ENCODE data around the gene CTNNBL1. TPM values are rescaled to one million over a fixed set of nuclear protein-coding genes. Genes with fewer than 3 reads are reported as not detected.

Gene CTNNBL1
- total RNA-seq, 2 donors from 2014 or later = 59.0 to 91.3 TPM

DNA sequence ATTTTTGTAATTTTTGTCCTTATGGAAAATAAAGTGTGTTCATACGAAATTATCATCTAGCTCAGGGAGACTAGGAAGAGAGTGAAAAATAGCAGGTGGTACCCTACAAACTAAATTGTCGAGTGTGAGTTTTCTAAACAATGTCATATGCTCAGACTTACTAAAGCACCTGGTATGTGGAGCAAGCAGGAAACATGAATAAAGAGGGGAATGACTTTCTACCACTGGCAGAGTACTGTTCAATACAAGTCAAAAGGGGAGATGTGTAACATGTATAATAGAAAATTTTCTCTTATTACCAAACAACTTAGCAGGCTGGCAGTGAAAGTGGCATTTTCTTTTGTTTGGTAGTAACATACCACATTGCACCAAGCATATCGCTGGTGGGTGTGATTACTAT is 36.1 kb downstream of the CTNNBL1 start:
- Mint-ChIP-seq H3K4me3 (no peak overlapping the region), H3K36me3 (ENCODE audit: low read depth) (peaks cover 36% of the 10 kb centered on the region), H3K9me3 (no peaks in the 10 kb centered on the region), H3K27me3 (no peaks in the 10 kb centered on the region), H3K4me1 (peaks cover 18% of the 10 kb centered on the region), H3K27ac (peak overlapping the region; percentile 21)
- ATAC-seq (replicated peaks) = no peak

DNA sequence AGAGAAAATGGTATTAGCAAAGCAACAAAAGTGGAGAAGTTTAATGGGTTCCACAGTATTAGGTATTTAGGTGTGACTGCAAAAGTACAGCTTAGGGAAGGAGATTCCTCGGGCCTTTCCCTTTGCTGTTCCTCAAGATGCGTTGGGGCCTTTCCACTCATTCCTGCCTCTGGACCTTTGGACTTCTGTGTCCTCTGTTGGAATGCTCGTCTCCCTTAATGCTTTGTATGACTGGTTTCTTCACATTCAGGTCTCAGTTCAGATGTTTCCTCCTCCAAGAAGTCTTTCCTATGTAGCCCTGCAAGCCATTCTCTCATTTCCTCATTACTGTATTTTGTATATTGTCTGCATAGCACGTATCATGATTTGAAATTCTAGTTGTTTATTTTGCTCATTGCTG is 39.6 kb downstream of the CTNNBL1 start:
- Mint-ChIP-seq H3K36me3 (ENCODE audit: low read depth) (peaks cover 70% of the 10 kb centered on the region), H3K9me3 (no peaks in the 10 kb centered on the region), H3K27me3 (no peaks in the 10 kb centered on the region), H3K4me1 (peaks cover 24% of the 10 kb centered on the region), H3K27ac (no peak overlapping the region), H3K4me3 (no peak overlapping the region)
- no peak for ATAC-seq (replicated peaks)

DNA sequence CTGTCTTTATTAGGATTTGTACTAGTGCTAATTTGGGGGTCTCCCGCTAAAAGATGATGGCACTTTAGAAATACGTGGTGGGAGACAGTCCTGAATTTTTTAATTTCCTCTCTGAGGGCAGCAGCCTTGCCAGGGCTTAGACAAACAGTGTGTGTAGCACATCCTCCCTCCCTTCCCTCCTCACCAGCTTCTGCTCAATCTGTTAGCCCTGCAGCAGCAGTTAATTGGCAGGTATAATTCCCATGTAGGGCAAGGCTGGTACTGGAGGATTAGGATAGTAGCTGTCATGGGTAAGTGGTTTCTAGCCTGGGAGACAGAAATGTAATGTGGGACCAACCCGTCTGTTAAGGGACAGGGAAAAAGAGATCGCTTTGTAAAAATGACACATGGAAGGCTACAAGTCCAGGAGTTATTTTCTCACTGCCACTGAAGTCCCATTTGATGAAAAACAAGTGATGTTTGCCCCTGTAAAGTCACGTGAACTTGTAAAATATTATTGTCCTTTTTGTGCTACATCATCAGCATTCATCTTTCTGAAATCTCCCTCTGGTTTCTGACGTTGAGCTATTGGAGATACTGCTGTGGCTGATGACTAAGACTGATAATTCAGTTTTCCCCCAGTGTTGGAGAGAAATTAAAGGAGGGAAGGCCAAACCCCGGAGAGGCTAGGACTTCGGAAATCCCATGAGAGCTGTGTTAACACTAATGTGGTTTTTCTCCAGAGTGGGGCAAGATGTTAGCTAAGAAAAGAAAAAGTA is 40.6 kb downstream of the CTNNBL1 start:
- H3K9me3 Mint-ChIP-seq = no peaks in the 10 kb centered on the region
- peak overlapping the region; percentile 53 for H3K27ac Mint-ChIP-seq
- H3K4me1 Mint-ChIP-seq = peaks cover 24% of the 10 kb centered on the region
- no peak overlapping the region for H3K4me3 Mint-ChIP-seq
- peak; percentile 90 for ATAC-seq (replicated peaks)
- peaks cover 79% of the 10 kb centered on the region for H3K36me3 Mint-ChIP-seq (ENCODE audit: low read depth)
- no peaks in the 10 kb centered on the region for H3K27me3 Mint-ChIP-seq

DNA sequence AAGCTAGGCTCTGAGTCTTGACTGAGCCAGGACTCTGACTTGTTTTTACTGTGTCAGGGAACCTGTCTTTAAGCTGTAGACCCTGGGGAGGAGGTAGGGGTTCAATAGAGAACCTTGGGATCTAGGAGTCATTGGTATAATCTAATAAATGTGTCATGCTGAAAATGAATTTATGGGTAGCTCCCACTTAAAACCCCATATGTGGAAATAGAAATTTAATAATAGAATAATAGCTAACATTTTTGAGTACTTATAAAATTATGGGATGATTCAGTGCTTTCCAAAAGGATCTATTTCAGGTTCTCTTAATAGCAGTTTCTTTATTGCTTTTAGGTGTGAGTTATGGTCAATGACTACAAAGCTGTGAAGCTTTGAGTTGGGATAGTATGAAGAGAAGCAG is 41.7 kb downstream of the CTNNBL1 start:
- Mint-ChIP-seq H3K27ac (no peak overlapping the region), H3K36me3 (ENCODE audit: low read depth) (peaks cover 90% of the 10 kb centered on the region), H3K9me3 (no peaks in the 10 kb centered on the region), H3K4me3 (no peak overlapping the region), H3K27me3 (no peaks in the 10 kb centered on the region), H3K4me1 (peaks cover 19% of the 10 kb centered on the region)
- ATAC-seq (replicated peaks) = no peak

DNA sequence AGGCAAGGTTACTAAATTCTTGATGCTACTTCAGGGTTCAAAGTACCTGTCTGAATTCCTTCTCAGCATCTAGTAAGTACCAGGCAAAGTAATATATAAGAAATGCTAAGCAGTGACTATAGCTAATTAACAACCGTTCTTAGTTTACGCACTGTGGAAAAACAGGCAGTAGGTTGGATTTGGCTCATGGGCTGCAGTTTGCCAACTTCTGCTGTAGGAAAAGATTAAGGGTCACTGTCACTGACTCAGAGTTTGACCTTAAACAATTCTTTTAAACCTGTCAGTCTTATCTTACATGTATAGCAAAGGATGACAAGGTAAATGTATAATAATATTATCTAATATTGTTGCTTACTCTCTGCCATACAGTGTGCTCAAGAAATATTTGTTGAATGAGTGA is 42.3 kb downstream of the CTNNBL1 start:
- no peak for ATAC-seq (replicated peaks)
- H3K4me1 Mint-ChIP-seq = peaks cover 19% of the 10 kb centered on the region
- peaks cover 95% of the 10 kb centered on the region for H3K36me3 Mint-ChIP-seq (ENCODE audit: low read depth)
- H3K27ac Mint-ChIP-seq = no peak overlapping the region
- no peak overlapping the region for H3K4me3 Mint-ChIP-seq
- H3K27me3 Mint-ChIP-seq = no peaks in the 10 kb centered on the region
- H3K9me3 Mint-ChIP-seq = no peaks in the 10 kb centered on the region

DNA sequence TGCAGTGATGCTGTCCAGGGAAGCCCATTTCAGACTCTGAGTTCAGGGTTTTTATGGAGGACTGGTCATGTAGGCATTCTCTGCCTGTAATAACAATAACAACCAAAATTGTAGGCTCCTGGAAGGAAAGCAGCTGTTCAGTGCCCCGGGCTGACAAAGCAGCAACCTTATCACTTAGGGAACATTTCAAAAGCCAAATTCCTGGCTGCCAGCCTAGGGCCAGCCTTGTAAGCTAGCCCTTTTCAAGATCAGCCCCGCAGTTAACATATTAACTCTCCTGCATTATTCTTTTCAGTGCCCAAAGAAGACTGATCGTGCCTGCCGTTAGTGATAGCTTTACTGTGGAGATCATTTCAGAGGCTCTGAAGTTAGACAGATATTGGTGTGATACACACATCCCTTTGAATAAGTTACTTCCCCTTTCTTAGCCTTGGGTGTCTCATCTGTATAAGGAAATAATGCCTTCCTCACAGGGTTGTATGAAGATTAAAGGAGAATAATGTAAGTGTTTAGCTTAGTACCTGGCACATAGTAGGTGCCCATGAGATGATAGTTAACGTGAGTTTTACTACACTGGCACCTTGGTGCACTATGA is 44.1 kb downstream of the CTNNBL1 start:
- Mint-ChIP-seq H3K4me1 (peaks cover 19% of the 10 kb centered on the region), H3K9me3 (no peaks in the 10 kb centered on the region), H3K4me3 (no peak overlapping the region), H3K36me3 (ENCODE audit: low read depth) (peaks cover 80% of the 10 kb centered on the region), H3K27me3 (no peaks in the 10 kb centered on the region), H3K27ac (no peak overlapping the region)
- no peak for ATAC-seq (replicated peaks)

DNA sequence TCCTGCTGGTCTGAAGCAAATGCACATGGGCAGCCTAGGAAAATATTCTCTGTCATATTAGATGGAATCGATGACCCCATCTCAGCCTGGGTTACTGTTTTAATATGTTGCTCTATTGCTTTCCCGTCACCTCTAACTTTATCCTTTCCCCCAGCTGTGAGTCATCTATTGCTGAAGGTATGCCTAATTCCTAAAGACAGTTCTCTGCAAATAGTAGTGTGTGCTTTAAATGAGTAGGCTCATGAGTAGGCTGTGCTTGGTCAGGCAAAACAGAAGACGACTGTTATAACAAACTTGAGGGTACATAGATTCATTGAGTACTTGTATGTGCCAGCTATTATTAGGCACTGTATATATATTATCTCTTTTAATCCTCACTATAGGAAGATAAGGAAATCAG is 47.2 kb downstream of the CTNNBL1 start:
- Mint-ChIP-seq H3K4me1 (peaks cover 6% of the 10 kb centered on the region), H3K27ac (no peak overlapping the region), H3K27me3 (no peaks in the 10 kb centered on the region), H3K36me3 (ENCODE audit: low read depth) (peaks cover 66% of the 10 kb centered on the region), H3K9me3 (no peaks in the 10 kb centered on the region), H3K4me3 (no peak overlapping the region)
- ATAC-seq (replicated peaks) = peak; percentile 23

DNA sequence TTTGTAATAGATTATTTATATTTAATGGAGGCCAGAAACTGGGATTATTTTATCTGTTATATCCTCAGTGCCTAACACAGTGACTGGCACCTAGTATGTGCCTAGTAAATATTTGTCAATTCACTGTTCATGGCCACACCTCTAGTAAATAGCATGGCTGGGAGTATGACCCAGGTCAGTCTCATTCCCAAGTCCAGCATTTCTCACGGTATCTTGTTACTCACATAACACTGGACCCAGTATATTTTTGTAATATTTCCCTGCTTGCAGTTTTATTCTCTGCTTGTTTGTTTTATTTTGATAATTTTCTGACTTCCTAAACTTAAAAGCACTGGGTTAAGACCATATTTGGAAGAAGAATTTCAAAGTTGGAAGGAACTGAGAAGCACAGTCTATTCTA is 47.7 kb downstream of the CTNNBL1 start:
- no peaks in the 10 kb centered on the region for H3K9me3 Mint-ChIP-seq
- H3K27ac Mint-ChIP-seq = no peak overlapping the region
- peaks cover 66% of the 10 kb centered on the region for H3K36me3 Mint-ChIP-seq (ENCODE audit: low read depth)
- peaks cover 6% of the 10 kb centered on the region for H3K4me1 Mint-ChIP-seq
- ATAC-seq (replicated peaks) = no peak
- H3K4me3 Mint-ChIP-seq = no peak overlapping the region
- no peaks in the 10 kb centered on the region for H3K27me3 Mint-ChIP-seq

DNA sequence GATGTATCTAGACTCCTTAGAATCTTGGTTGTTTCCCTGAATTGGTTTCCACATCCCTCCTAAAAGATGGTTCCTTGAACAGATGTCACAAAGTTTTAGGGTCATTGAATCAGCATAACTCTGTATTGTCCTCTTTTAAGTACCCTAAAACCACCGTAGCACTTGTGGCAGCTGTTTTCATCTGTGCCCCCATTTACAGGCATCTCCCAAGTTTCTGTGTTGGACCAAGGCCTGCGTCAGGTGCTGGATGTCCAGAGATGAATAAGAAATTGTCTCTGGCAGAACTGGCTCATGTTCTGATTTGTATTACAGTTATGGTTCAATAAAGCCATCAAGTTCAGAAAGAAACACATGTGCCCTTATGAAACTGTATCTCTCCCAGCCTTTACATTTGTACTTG is 48.3 kb downstream of the CTNNBL1 start:
- H3K36me3 Mint-ChIP-seq (ENCODE audit: low read depth) = peaks cover 65% of the 10 kb centered on the region
- no peak overlapping the region for H3K27ac Mint-ChIP-seq
- no peak overlapping the region for H3K4me3 Mint-ChIP-seq
- no peak for ATAC-seq (replicated peaks)
- H3K27me3 Mint-ChIP-seq = no peaks in the 10 kb centered on the region
- H3K4me1 Mint-ChIP-seq = peaks cover 6% of the 10 kb centered on the region
- no peaks in the 10 kb centered on the region for H3K9me3 Mint-ChIP-seq

DNA sequence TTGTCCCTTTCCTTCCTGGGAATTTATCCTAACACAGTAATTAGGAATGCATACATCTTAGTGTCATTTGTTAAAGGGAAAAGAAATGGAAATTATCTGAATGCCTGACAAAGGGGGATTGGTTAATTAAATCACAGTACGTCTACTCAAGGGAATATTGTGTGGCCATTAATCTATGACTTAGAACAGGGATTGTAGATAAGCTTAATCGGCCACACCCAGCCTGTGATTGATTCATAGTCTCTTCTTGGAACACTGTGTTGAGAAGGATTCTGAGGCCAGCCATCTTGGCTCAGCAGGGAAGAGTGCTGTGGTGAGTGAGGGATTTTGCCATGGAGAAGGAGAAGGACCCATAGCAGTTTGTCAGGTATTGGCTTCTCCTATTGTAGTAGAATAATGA is 50.5 kb downstream of the CTNNBL1 start:
- peaks cover 64% of the 10 kb centered on the region for H3K36me3 Mint-ChIP-seq (ENCODE audit: low read depth)
- H3K27me3 Mint-ChIP-seq = no peaks in the 10 kb centered on the region
- peak overlapping the region; percentile 31 for H3K27ac Mint-ChIP-seq
- no peak for ATAC-seq (replicated peaks)
- H3K4me1 Mint-ChIP-seq = no peaks in the 10 kb centered on the region
- no peak overlapping the region for H3K4me3 Mint-ChIP-seq
- no peaks in the 10 kb centered on the region for H3K9me3 Mint-ChIP-seq

DNA sequence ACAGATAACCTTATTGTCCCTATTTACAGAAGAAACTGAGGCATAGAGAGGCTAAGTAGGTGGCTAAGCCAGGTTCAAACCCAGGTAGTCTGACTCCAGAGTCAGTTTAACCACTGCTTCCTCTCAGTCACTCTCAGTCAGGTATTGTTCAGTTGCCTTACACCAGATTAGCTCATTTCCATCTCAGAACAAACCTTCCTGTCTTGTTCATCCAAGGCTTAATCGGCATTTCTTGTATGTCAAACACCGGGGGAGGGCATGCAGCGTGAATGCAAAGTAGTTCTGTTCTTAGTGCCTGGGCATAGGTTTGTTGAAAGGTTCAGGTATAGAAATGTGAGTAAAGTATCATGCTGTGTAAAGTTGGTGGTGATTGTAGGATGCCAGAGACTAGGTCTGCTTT is 51.7 kb downstream of the CTNNBL1 start:
- H3K27me3 Mint-ChIP-seq = no peaks in the 10 kb centered on the region
- H3K4me3 Mint-ChIP-seq = no peak overlapping the region
- H3K9me3 Mint-ChIP-seq = no peaks in the 10 kb centered on the region
- peak; percentile 91 for ATAC-seq (replicated peaks)
- H3K36me3 Mint-ChIP-seq (ENCODE audit: low read depth) = peaks cover 64% of the 10 kb centered on the region
- H3K4me1 Mint-ChIP-seq = no peaks in the 10 kb centered on the region
- H3K27ac Mint-ChIP-seq = peak overlapping the region; percentile 29

DNA sequence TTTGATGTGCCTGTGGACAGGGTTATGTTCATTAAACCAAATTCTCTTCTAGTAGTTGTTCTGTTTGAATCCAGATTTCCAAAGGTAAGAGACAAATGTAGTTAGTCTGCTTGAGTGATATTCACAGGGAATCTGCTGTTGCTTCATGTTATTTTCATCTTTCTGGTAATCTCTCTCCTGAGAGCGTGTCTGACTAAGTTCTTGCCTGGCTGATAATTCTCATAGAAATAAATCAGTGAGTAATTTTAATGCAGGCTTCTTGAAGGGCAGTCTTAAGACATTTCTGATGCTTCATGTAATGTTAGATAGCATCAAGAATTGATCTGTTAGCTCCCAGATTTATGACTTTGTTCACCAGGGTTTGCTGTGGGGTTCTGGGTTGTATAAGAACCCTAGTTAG is 54.2 kb downstream of the CTNNBL1 start:
- no peak overlapping the region for H3K4me3 Mint-ChIP-seq
- H3K9me3 Mint-ChIP-seq = no peaks in the 10 kb centered on the region
- peaks cover 78% of the 10 kb centered on the region for H3K36me3 Mint-ChIP-seq (ENCODE audit: low read depth)
- ATAC-seq (replicated peaks) = no peak
- H3K27ac Mint-ChIP-seq = peak overlapping the region; percentile 19
- H3K27me3 Mint-ChIP-seq = no peaks in the 10 kb centered on the region
- H3K4me1 Mint-ChIP-seq = no peaks in the 10 kb centered on the region

DNA sequence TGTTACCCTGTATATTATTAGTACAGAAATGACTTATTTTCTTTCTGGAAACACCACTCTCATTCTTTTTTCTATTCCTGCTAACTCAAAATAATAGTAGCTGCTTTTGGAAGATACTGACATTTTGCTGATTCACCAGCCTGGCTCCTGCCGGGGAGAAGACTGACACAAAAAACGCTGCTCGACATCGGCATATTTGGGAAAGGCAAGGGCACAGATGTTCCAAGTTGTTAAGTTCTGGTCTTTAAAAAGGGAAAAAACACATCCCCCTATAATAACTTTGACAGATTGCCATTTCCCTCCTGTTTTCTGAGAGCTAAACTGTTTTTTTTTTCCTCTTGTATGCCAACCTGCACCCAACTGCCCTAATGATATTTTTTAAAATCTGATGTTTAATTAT is 55.4 kb downstream of the CTNNBL1 start:
- H3K4me1 Mint-ChIP-seq = no peaks in the 10 kb centered on the region
- no peaks in the 10 kb centered on the region for H3K27me3 Mint-ChIP-seq
- H3K9me3 Mint-ChIP-seq = no peaks in the 10 kb centered on the region
- peaks cover 81% of the 10 kb centered on the region for H3K36me3 Mint-ChIP-seq (ENCODE audit: low read depth)
- H3K4me3 Mint-ChIP-seq = no peak overlapping the region
- no peak overlapping the region for H3K27ac Mint-ChIP-seq
- no peak for ATAC-seq (replicated peaks)

DNA sequence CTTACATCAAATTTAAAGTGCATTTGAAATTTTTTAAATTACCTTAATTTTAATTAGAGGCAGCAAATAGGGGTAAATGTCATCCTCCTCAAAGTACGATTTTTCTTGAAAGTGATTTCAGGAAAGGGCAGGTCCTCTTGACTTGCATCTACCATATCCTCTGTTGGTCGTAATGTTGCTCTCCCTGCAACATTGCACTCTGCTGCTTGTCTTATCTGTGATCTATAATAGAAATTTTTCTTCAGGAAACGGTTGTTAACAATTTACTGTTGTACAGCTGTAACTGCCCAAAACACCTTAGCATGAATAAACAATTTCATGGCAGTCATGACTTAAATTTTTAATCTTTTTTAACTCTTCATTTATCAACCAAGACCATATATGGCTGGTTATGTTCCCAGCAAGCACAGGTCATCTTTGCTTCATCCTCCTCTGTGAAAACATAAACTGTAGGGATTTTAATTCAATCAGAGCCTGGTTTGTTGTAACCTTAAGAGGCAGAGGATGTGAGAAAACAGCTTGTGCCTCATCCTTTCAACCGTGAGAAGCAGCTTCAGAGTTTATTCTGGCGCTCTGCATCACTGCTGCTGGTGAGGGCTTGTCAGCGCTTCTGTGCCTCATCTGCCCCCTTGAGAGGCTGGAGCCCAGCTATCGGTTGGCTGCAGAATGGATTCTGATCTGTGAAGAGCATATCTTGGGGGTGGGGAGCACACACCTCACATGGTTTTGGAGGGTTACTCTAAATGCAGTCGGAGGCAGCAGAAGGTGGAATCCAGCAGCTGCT is 56.0 kb downstream of the CTNNBL1 start:
- no peak overlapping the region for H3K27ac Mint-ChIP-seq
- no peak for ATAC-seq (replicated peaks)
- H3K4me3 Mint-ChIP-seq = no peak overlapping the region
- peaks cover 77% of the 10 kb centered on the region for H3K36me3 Mint-ChIP-seq (ENCODE audit: low read depth)
- no peaks in the 10 kb centered on the region for H3K27me3 Mint-ChIP-seq
- H3K4me1 Mint-ChIP-seq = no peaks in the 10 kb centered on the region
- no peaks in the 10 kb centered on the region for H3K9me3 Mint-ChIP-seq

DNA sequence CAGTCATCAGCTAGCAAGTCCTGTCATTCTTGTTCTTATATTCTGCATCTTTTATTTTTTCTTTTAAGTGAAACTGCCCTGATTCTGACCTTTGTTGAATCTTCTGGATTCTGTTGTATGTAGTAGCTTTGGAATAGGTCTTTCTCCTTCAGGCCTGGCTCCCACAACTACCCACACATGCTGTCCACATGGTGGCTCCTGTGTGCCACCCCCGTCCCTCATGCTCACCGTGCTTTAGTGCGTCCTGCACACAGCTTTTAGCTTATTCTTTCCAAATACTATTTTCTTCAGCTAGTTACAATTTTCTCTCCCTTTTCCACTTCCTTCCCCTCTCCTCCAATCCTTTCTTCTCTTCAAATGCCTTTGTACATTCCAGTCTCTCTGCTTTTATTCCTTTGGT is 61.8 kb downstream of the CTNNBL1 start:
- Mint-ChIP-seq H3K27ac (peak overlapping the region; percentile 20), H3K27me3 (no peaks in the 10 kb centered on the region), H3K36me3 (ENCODE audit: low read depth) (peaks cover 82% of the 10 kb centered on the region), H3K4me1 (peaks cover 5% of the 10 kb centered on the region), H3K4me3 (no peak overlapping the region), H3K9me3 (no peaks in the 10 kb centered on the region)
- ATAC-seq (replicated peaks) = no peak

Data from activated T-helper 17 cell treated with anti-CD3 and anti-CD28 coated beads, Interleukin-2, amount 50 U/mL, for 72 hours (primary cell).